Measurements from ENCODE around the gene GSK3B. TPM values are rescaled to one million over a fixed set of nuclear protein-coding genes. Genes with fewer than 3 reads are reported as not detected.

GSK3B gene
- total and polyA plus RNA-seq, 3 experiments from 2014 or later = 20.0 to 38.0 (median 35.7) TPM

- Histone ChIP-seq H3K27me3 (ENCODE audit: insufficient read depth, low read length, poor library complexity, severe bottlenecking) (no peaks in the 10 kb centered on the region), H3K36me3 (ENCODE audit: insufficient read depth, low read length) (no peaks in the 10 kb centered on the region), H3K4me3 (ENCODE audit: low read length) (no peak overlapping the region), H3K4me1 (ENCODE audit: insufficient read depth, low read length) (no peaks in the 10 kb centered on the region), H3K9me3 (ENCODE audit: low read length) (no peaks in the 10 kb centered on the region), H3K27ac (ENCODE audit: low read depth, low read length) (no peak overlapping the region)
- no peak for DNase-seq
- Mint-ChIP-seq H3K27me3 (peaks cover 9 to 30% of the 10 kb centered on the region in 2 donors), H3K4me1 (no peaks in the 10 kb centered on the region), H3K27ac (no peak overlapping the region), H3K4me3 (no peak overlapping the region), H3K9me3 (no peaks in the 10 kb centered on the region), H3K36me3 (no peaks in the 10 kb centered on the region)
- ChIA-PET POLR2A (no interaction called here), CTCF (interaction anchor here (1.0 to 1.8 kb wide), 2 partner anchors 8 to 18 kb away, joined by 3 to 5 read pairs; no protein-coding TSS in a partner anchor)
Measured at GRCh38 chr3:119800844-119801243, 293.4 kb downstream of the GSK3B start.

GRCh38 chr3:119796785-119797184 is 297.5 kb downstream of the GSK3B start:
- ChIA-PET CTCF (no interaction called here), POLR2A (no interaction called here)
- Histone ChIP-seq H3K36me3 (ENCODE audit: insufficient read depth, low read length) (no peaks in the 10 kb centered on the region), H3K27me3 (ENCODE audit: insufficient read depth, low read length, poor library complexity, severe bottlenecking) (no peaks in the 10 kb centered on the region), H3K4me3 (ENCODE audit: low read length) (no peak overlapping the region), H3K27ac (ENCODE audit: low read depth, low read length) (no peak overlapping the region), H3K4me1 (ENCODE audit: insufficient read depth, low read length) (no peaks in the 10 kb centered on the region), H3K9me3 (ENCODE audit: low read length) (no peaks in the 10 kb centered on the region)
- Mint-ChIP-seq H3K9me3 (no peaks in the 10 kb centered on the region), H3K27ac (no peak overlapping the region), H3K4me3 (no peak overlapping the region), H3K36me3 (no peaks in the 10 kb centered on the region), H3K4me1 (no peaks in the 10 kb centered on the region), H3K27me3 (peaks cover 10 to 27% of the 10 kb centered on the region in 2 donors)
- no peak for DNase-seq

DNA sequence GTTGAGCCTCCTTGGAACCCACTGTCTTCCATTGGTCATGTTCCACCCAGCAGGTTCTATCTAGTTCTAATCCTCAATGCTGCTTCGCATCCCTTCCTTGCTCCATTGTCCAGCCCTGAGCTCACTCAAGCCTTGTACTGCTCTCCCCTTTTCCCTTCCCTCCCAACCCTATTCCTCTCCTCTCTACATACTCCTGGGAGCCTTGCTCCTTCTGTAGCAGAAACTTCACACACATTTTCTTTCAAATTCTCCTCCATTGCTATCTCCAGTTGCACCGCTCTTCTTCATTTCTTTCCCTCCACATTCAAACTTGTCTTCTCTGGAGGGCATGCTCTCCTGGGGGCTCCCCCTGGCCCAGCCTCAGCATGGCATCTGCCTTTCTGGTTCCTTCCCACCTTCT is 297.9 kb downstream of the GSK3B start:
- no peak overlapping the region for H3K4me3 ChIP-seq (ENCODE audit: low read length)
- Mint-ChIP-seq H3K9me3 (no peaks in the 10 kb centered on the region), H3K27me3 (peaks cover 9 to 23% of the 10 kb centered on the region in 2 donors), H3K4me1 (no peaks in the 10 kb centered on the region), H3K4me3 (no peak overlapping the region), H3K36me3 (no peaks in the 10 kb centered on the region), H3K27ac (no peak overlapping the region)
- no peaks in the 10 kb centered on the region for H3K36me3 ChIP-seq (ENCODE audit: insufficient read depth, low read length)
- no peak overlapping the region for H3K27ac ChIP-seq (ENCODE audit: low read depth, low read length)
- CTCF ChIA-PET = no interaction called here
- no peaks in the 10 kb centered on the region for H3K27me3 ChIP-seq (ENCODE audit: insufficient read depth, low read length, poor library complexity, severe bottlenecking)
- no peaks in the 10 kb centered on the region for H3K4me1 ChIP-seq (ENCODE audit: insufficient read depth, low read length)
- H3K9me3 ChIP-seq (ENCODE audit: low read length) = no peaks in the 10 kb centered on the region
- POLR2A ChIA-PET = no interaction called here
- DNase-seq = no peak

- ChIA-PET POLR2A (no interaction called here), CTCF (no interaction called here)
- no peak overlapping the region for H3K4me3 ChIP-seq (ENCODE audit: low read length)
- DNase-seq = no peak
- H3K36me3 ChIP-seq (ENCODE audit: insufficient read depth, low read length) = no peaks in the 10 kb centered on the region
- H3K27ac ChIP-seq (ENCODE audit: low read depth, low read length) = no peak overlapping the region
- H3K4me1 Mint-ChIP-seq = no peaks in the 10 kb centered on the region
- H3K9me3 Mint-ChIP-seq = no peaks in the 10 kb centered on the region
- peaks cover 9 to 21% of the 10 kb centered on the region in 2 donors for H3K27me3 Mint-ChIP-seq
- H3K4me1 ChIP-seq (ENCODE audit: insufficient read depth, low read length) = no peaks in the 10 kb centered on the region
- H3K27ac Mint-ChIP-seq = peak overlapping the region in 1 of 8 donors; percentile 4
- no peak overlapping the region for H3K4me3 Mint-ChIP-seq
- H3K27me3 ChIP-seq (ENCODE audit: insufficient read depth, low read length, poor library complexity, severe bottlenecking) = no peaks in the 10 kb centered on the region
- H3K9me3 ChIP-seq (ENCODE audit: low read length) = no peaks in the 10 kb centered on the region
- no peaks in the 10 kb centered on the region for H3K36me3 Mint-ChIP-seq
Measured at GRCh38 chr3:119795849-119796248, 298.4 kb downstream of the GSK3B start.

GRCh38 chr3:119794971-119795612 is 299.2 kb downstream of the GSK3B start:
- Mint-ChIP-seq H3K36me3 (no peaks in the 10 kb centered on the region), H3K27me3 (peaks cover 6 to 15% of the 10 kb centered on the region in 2 donors), H3K4me3 (no peak overlapping the region), H3K4me1 (no peaks in the 10 kb centered on the region), H3K27ac (no peak overlapping the region), H3K9me3 (no peaks in the 10 kb centered on the region)
- H3K27me3 ChIP-seq (ENCODE audit: insufficient read depth, low read length, poor library complexity, severe bottlenecking) = no peaks in the 10 kb centered on the region
- no peaks in the 10 kb centered on the region for H3K4me1 ChIP-seq (ENCODE audit: insufficient read depth, low read length)
- no peak overlapping the region for H3K4me3 ChIP-seq (ENCODE audit: low read length)
- H3K9me3 ChIP-seq (ENCODE audit: low read length) = no peaks in the 10 kb centered on the region
- CTCF ChIA-PET = no interaction called here
- H3K27ac ChIP-seq (ENCODE audit: low read depth, low read length) = no peak overlapping the region
- POLR2A ChIA-PET = no interaction called here
- DNase-seq = no peak
- H3K36me3 ChIP-seq (ENCODE audit: insufficient read depth, low read length) = no peaks in the 10 kb centered on the region

DNA sequence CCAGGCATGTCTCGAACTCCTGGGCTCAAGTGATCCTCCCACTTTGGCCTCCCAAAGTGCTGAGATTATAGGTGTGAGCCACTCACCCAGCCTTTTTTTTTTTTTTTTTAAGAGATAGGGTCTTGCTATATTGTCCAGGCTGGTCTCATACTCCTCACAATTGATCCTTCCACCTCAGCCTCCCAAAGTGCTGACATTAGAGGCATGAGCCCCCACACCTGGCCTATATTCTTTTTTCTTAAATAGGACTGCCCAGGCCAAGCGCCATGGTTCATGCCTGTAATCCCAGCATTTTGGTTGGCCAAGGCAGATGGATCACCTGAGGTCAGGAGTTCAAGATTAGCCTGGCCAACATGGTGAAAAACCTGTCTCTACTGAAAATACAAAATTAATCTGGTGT is 299.8 kb downstream of the GSK3B start:
- no peak overlapping the region for H3K4me3 Mint-ChIP-seq
- Histone ChIP-seq H3K4me1 (ENCODE audit: insufficient read depth, low read length) (no peaks in the 10 kb centered on the region), H3K9me3 (ENCODE audit: low read length) (no peaks in the 10 kb centered on the region), H3K27ac (ENCODE audit: low read depth, low read length) (no peak overlapping the region), H3K36me3 (ENCODE audit: insufficient read depth, low read length) (no peaks in the 10 kb centered on the region), H3K4me3 (ENCODE audit: low read length) (no peak overlapping the region), H3K27me3 (ENCODE audit: insufficient read depth, low read length, poor library complexity, severe bottlenecking) (no peaks in the 10 kb centered on the region)
- ChIA-PET POLR2A (no interaction called here), CTCF (no interaction called here)
- no peak overlapping the region for H3K27ac Mint-ChIP-seq
- DNase-seq = no peak
- H3K36me3 Mint-ChIP-seq = no peaks in the 10 kb centered on the region
- H3K27me3 Mint-ChIP-seq = peaks cover 6 to 11% of the 10 kb centered on the region in 2 donors
- H3K9me3 Mint-ChIP-seq = no peaks in the 10 kb centered on the region
- H3K4me1 Mint-ChIP-seq = no peaks in the 10 kb centered on the region

DNA sequence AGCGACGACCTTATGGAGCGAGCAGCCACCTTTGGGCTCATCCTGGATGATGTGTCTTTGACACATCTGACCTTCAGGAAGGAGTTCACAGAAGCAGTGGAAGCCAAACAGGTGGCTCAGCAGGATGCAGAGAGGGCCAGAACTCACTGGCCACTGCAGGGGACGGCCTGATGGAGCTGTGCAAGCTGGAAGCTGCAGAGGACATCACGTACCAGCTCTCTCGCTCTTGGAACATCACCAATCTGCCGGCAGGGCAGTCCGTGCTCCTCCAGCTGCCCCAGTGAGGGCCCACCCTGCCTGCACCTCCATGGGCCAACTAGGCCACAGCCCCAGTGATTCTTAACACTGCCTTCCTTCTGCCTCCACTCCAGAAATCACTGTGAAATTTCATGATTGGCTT is 302.0 kb downstream of the GSK3B start:
- peaks cover 0 to 4% of the 10 kb centered on the region in 2 donors for H3K27me3 Mint-ChIP-seq
- CTCF ChIA-PET = no interaction called here

DNA sequence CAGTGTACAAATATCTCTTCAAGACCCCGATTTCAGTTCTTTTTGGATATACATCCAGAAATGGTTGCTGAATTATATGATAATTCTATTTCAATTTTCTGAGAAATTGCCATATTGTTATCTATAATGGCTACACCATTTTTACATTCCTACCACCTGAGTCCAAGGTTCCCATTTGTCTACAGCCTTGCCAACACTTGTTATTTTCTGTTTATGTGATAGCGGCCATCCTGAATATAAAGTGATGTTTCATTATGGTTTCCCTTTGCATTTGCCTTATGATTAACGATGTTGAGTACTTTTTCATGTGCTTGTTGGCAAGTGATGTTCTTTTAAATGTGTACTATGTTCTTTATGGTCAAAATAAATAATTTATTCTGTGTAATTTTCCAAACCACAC is 303.9 kb downstream of the GSK3B start:
- H3K27me3 Mint-ChIP-seq = peaks cover 0 to 3% of the 10 kb centered on the region in 2 donors
- Histone ChIP-seq H3K27ac (ENCODE audit: low read depth, low read length) (no peak overlapping the region), H3K4me3 (ENCODE audit: low read length) (no peak overlapping the region), H3K4me1 (ENCODE audit: insufficient read depth, low read length) (no peaks in the 10 kb centered on the region), H3K27me3 (ENCODE audit: insufficient read depth, low read length, poor library complexity, severe bottlenecking) (no peaks in the 10 kb centered on the region), H3K9me3 (ENCODE audit: low read length) (no peaks in the 10 kb centered on the region), H3K36me3 (ENCODE audit: insufficient read depth, low read length) (no peaks in the 10 kb centered on the region)
- H3K9me3 Mint-ChIP-seq = no peaks in the 10 kb centered on the region
- no peak overlapping the region for H3K4me3 Mint-ChIP-seq
- no peaks in the 10 kb centered on the region for H3K36me3 Mint-ChIP-seq
- H3K4me1 Mint-ChIP-seq = no peaks in the 10 kb centered on the region
- H3K27ac Mint-ChIP-seq = no peak overlapping the region
- ChIA-PET CTCF (no interaction called here), POLR2A (no interaction called here)
- no peak for DNase-seq

More for the DNA sequence above, 302.0 kb downstream of the GSK3B start:
- POLR2A ChIA-PET = no interaction called here
- Histone ChIP-seq H3K27me3 (ENCODE audit: insufficient read depth, low read length, poor library complexity, severe bottlenecking) (no peaks in the 10 kb centered on the region), H3K4me1 (ENCODE audit: insufficient read depth, low read length) (no peaks in the 10 kb centered on the region), H3K36me3 (ENCODE audit: insufficient read depth, low read length) (no peaks in the 10 kb centered on the region), H3K27ac (ENCODE audit: low read depth, low read length) (no peak overlapping the region), H3K9me3 (ENCODE audit: low read length) (no peaks in the 10 kb centered on the region), H3K4me3 (ENCODE audit: low read length) (no peak overlapping the region)
- no peaks in the 10 kb centered on the region for H3K36me3 Mint-ChIP-seq
- H3K27ac Mint-ChIP-seq = no peak overlapping the region
- no peak for DNase-seq
- no peaks in the 10 kb centered on the region for H3K9me3 Mint-ChIP-seq
- H3K4me1 Mint-ChIP-seq = no peaks in the 10 kb centered on the region
- no peak overlapping the region for H3K4me3 Mint-ChIP-seq

DNA sequence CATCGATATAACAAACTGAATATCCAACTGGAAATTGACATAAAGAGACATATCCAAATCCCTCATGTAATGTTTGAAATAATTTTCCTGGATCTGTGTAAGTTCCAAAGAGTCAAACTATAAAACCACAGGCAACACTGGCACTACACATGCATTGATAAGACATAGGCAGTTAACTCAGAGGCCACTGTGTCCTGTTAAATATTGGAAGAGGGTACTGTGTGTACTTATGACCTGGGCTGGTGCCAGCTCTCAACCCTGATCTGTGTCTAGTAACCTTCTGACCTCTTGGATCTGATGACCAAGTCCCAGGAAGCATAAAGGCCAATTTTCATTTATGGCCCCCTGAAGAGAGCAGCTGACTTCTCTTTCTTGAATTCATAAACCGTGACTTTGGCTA is 307.8 kb downstream of the GSK3B start:
- no peak overlapping the region for H3K27ac Mint-ChIP-seq
- H3K36me3 ChIP-seq (ENCODE audit: insufficient read depth, low read length) = no peaks in the 10 kb centered on the region

More for the DNA sequence above, 307.8 kb downstream of the GSK3B start:
- Mint-ChIP-seq H3K27me3 (peaks cover 0 to 1% of the 10 kb centered on the region in 2 donors), H3K9me3 (no peaks in the 10 kb centered on the region), H3K4me3 (no peak overlapping the region), H3K36me3 (no peaks in the 10 kb centered on the region), H3K4me1 (no peaks in the 10 kb centered on the region)
- Histone ChIP-seq H3K9me3 (ENCODE audit: low read length) (no peaks in the 10 kb centered on the region), H3K27ac (ENCODE audit: low read depth, low read length) (no peak overlapping the region), H3K4me3 (ENCODE audit: low read length) (no peak overlapping the region), H3K27me3 (ENCODE audit: insufficient read depth, low read length, poor library complexity, severe bottlenecking) (no peaks in the 10 kb centered on the region), H3K4me1 (ENCODE audit: insufficient read depth, low read length) (no peaks in the 10 kb centered on the region)
- no peak for DNase-seq
- ChIA-PET CTCF (no interaction called here), POLR2A (no interaction called here)
